ENCODE data around the gene AKAP7.
"Not testable (repeated sequence)": the region's sequence is repeated elsewhere in the genome, so short reads cannot be mapped to it uniquely, and the experiment has no call there.

AKAP7 gene

DNA sequence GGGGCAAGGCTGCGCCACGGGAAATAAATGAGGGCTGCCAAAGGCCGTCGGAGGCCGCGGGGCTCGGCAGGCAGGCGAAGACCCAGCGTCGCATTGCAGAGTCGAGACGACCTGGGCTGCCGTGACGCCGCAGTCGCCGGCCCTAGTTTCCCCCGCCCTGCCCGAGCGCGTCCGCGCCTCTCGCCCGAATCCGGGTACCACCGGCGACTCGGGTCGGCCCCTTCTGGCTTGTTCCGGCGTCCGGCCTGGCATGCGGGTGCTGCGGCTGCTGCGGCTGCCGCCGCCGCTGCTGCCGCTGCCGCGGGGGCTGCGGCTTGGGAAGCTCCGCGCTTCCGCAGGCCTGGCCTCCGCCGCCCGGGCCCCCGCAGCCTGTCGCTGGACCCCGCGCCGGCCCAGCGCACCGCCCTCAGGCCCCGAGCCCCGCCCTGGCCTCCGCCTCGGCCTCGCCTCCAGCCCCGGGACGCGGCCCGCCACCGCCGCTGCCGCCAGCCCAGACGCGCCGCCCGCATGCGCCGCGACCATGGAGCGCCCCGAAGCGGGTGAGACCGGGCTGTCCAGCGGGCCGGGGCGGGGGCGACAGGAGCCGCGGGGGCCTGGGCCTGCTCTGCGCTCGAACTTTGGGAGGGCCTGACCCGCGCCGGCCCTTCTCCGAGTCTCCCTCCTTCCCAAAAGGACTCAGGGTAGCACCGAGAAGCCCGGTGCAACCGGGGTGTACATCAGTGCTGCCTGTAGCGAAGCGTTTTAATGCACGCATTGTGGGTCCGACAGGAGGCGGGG lies at the start of gene AKAP7:
TSS of gene AKAP7 (plus strand) at position 224 of the 777 bp plus-strand sequence. CDS start at position 521, 297 bp downstream.
- DNase-seq (ENCODE audit: low read depth): no peak

DNA sequence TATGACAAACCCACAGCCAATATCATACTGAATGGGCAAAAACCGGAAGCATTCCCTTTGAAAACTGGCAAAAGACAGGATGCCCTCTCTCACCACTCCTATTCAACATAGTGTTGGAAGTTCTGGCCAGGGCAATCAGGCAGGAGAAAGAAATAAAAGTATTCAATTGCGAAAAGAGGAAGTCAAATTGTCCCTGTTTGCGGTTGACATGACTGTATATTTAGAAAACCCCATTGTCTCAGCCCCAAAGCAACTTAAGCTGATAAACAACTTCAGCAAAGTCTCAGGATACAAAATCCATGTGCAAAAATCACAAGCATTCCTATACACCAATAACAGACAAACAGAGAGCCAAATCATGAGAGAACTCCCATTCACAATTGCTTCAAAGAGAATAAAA lies 44.9 kb upstream of the AKAP7 start:
- not testable (repeated sequence) for DNase-seq (ENCODE audit: low read depth)

DNA sequence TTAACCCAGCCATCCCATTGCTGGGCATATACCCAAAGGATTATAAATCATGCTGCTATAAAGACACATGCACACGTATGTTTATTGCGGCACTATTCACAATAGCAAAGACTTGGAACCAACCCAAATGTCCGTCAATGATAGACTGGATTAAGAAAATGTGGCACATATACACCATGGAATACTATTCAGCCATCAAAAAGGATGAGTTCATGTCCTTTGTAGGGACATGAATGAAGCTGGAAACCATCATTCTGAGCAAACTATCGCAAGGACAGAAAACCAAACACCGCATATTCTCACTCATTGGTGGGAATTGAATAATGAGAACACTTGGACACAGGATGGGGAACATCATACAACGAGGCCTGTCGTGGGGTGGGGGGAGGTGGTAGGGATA lies 43.3 kb upstream of the AKAP7 start:
- DNase-seq (ENCODE audit: low read depth): not testable (repeated sequence)

DNA sequence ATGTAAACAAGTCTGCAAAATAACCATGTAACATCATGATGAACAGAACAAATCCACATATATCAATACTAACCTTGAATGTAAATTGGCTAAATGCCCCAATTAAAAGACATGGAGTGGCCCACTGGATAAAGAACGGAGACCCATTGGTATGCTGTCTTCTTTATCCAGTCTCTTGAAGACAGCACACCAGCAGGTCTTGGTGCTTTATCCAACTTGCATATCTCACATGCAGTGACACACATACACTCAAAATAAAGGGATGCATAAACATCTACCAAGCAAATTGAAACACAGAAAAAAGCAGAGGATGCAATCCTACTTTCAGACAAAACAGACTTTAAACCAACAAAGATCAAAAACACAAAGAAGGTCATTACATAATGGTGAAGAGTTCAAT lies 41.9 kb upstream of the AKAP7 start:
- no peak for DNase-seq (ENCODE audit: low read depth)

DNA sequence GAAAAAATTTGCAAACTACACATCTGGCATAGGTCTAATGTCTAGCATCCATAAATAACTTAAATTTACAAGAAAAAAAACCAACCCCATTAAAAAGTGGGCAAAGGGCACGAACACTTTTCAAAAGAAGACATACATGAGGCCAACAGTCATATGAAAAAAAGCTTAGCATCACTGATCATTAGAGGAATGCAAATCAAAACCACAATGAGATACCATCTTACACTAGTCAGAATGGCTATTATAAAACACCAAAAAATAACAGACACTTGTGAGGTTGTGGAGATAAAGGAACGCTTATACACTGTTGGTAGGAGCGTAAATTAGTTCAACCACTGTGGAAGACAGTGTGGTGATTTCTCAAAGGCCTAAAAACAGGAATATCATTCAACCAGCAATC lies 38.5 kb upstream of the AKAP7 start:
- DNase-seq (ENCODE audit: low read depth): no peak

DNA sequence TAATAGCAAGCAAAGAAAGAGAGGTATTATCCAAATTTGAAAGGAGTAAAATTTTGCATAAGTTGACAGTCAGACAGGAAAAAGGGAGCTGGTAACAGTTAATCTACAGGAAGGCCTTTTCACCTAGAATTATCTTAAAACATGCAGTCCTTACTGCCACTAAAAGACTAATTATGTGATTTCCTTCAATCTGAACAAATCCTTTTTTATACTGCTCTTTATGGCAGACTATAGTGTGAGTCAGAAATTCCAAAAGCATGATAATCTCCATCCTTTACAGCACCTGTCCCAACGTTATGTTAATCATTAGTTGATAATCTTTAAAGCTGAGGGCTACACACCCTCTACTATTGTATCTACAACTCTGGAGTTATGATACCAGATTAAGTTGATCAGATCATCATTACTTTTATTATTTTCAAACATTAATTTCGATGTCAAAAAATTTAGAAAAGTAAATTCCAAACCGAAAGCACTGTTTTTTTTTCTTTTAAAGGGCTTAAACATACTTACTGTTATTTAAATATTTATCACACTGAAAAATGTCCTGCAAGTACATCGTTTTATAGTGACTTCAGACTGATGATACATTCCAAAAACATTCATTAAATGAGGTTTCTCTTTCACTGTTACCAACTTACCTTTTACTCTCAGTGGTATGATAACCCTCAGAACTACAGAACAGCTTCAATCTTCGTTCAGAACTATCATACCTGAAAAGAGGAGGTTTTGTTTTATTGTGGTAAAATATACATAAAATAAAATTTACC lies 33.2 kb upstream of the AKAP7 start:
- no peak for DNase-seq (ENCODE audit: low read depth)

DNA sequence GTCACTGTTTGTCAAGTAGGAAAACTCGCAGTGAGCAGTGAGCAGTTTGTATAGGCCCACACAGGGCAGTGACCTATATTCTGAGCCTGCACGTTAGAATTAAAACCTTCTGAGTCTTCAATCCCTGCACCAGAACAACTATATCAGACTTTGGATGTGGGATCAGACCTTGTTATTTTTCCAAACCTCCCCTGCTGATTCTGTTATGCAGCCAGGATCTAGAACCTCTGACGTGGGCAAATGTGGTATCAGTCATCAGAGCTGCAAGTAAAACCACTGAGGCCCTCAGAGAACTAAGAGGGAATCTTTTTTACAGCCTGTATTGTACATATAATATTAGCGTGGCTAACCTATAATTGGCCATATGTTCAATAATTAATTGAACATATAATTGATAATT lies 32.0 kb upstream of the AKAP7 start:
- no peak for DNase-seq (ENCODE audit: low read depth)

DNA sequence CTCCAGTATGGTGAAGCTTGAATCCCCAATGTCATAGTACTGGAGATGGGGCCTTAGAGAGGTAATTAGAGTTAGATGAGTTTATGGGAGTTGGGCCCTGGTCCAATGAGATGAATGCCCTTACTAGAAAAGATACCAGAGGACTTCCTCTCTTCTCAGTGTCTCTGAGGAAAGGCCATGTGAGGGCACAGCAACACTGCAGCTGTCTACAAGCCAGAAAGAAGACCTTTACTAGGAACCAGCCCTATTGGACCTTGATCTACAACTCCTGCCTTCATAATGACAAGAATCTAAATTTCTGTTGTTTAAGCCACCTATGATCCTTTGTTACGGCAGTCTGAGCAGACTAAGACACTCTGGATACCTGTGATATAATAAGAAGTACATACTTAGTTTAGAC lies 31.4 kb upstream of the AKAP7 start:
- DNase-seq (ENCODE audit: low read depth): no peak

DNA sequence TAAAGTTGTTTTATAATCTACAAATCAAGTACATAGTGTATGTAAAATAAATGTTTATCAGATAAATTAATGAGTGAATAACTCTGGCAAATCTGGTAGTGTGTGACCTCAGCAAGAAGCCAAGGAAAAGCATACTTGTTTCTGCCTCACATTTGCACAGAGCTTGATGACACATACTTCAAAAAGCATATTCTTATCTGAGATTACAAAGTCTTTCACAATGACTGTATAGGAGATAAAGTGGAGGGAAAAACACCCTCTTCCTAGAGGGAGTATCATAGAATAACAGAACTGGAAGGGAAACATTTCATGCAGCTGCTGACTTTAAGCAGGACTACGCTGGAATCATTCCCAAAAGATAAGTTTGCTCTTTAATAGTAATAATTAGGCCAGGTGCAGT lies 28.1 kb upstream of the AKAP7 start:
- no peak for DNase-seq (ENCODE audit: low read depth)

DNA sequence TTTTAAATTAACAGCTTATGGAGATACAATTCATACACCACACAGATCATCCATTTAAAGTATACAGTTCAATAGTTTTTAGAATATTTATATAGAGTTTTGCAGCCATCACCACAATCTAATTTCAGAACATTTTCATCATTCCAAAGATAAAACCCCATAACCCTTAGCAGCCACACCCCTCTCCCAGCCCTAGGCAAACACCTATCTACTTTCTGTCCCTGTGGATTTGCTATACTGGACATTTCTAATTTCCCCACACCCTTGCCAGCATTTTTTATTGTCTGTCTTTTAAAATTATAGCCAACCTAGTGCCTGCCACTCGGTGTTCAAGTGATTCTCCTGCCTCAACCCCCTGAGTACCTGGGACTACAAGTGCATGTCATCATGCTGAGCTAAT lies 23.0 kb upstream of the AKAP7 start:
- DNase-seq (ENCODE audit: low read depth): no peak

DNA sequence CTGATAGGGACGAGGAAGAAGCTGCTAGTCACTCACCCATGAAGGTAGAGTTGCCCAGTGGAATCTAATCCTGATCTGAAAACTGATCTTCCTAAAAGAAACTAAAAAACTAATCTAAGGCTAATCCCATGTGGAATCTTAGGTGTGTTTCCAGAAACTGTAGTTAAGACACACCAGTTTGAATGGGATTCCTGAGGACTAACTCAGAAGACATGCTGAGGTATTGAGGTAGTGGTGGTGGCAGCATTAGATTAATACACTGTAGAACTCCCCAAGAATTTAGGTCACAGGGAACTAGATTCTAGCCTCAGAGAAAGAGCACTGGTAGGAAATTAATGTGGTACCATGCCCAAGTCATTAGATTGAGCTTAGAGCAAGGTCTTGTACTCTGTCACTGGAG lies 19.6 kb upstream of the AKAP7 start:
- DNase-seq (ENCODE audit: low read depth): no peak

DNA sequence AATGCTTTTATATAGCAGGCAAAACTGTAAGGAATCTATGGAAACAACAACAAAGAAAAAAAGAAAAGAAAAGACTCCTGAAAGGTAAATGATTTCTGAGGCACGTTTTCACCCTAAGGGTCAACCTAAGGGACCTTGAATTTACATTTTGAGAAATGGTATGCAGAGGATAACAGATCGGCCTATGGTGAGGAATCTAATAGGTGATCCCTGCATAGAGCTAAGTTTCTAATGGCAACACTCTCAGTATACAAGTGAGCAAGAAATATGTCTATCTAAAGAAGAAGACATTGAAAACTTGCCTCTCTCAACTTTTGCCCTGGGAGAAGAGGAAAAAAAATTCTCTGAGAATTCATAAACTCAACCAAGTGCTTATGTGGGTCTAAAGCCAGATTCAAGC lies 18.9 kb upstream of the AKAP7 start:
- no peak for DNase-seq (ENCODE audit: low read depth)

DNA sequence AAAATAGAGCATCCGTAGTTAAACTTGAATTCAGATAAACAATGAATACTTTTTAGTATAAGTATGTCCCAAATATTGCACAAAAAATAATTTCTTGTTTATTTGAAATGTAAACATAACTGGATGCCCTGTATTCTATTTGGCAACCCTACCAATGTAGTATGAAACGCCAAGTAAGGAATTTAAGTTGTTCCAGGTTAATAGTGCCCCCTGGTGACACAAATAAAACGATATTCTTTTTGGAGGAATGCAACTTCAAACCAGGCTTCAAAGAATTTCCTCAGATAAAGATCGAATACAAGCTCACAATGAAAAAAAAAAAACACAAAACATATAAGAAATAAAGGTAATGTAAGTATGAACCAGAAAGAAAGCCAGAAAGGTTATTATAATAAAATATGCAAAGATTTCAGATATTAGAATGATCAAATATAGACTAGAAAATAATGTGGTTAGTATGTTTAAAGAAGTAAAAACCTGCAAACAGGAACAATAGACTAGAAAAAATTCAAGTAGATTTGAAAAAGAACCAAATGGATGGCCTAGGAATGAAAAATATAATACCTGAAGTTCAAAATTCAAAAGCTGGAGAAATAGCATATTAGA lies 18.4 kb upstream of the AKAP7 start:
- DNase-seq (ENCODE audit: low read depth): no peak

DNA sequence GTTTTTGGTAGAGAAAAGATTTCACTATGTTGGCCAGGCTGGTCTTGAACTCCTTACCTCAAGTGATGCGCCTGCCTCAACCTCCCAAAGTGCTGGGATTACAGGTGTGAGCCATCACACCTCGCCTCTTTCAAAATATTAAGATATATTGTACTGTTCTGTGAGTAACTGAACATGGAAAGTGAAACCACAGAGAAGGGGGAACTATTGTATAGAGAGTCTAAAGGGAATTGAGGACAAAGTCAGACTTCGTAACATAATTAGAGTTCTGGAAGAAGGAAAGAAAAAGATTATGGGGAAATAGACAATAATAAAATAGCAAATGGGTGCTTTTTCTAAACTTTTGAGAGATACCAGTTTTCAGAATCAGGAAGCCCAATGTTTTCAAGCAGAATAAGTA lies 17.4 kb upstream of the AKAP7 start:
- no peak for DNase-seq (ENCODE audit: low read depth)

DNA sequence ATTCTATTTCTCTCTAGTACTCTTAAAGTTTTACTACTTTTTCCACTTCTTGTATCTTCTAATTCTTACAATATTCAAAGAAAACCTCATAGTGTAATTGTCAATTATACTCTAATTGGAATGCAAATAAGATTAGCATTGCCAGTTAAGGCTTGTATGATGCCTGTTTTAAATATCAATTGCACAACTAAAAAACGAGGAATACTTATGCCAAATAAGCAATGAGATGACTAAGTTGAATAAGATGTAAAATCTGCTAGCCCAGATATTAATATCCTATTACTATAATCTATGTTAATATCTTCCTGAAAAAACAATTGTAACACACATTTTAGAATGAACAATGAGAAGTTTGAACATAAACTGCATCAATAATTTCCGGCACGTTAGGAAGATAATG lies 13.3 kb upstream of the AKAP7 start:
- DNase-seq (ENCODE audit: low read depth): no peak

DNA sequence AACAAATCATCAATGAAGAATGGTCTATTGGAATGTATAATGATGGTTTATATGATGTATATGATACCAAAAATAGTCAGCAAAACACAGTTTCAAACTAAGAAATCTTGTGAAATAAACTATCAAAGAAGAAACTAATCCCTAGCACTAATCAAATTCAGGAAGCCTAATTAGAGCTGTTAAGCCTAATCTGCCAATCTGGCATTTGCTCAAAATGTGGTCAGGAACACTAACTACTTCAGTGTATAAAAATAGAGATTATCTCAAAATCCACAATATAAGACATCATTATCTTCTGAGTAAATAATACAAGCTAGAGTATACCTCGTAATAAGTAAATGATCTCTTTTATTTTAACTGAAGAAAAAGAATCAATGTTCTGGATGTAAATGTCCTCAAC lies 12.8 kb upstream of the AKAP7 start:
- no peak for DNase-seq (ENCODE audit: low read depth)

DNA sequence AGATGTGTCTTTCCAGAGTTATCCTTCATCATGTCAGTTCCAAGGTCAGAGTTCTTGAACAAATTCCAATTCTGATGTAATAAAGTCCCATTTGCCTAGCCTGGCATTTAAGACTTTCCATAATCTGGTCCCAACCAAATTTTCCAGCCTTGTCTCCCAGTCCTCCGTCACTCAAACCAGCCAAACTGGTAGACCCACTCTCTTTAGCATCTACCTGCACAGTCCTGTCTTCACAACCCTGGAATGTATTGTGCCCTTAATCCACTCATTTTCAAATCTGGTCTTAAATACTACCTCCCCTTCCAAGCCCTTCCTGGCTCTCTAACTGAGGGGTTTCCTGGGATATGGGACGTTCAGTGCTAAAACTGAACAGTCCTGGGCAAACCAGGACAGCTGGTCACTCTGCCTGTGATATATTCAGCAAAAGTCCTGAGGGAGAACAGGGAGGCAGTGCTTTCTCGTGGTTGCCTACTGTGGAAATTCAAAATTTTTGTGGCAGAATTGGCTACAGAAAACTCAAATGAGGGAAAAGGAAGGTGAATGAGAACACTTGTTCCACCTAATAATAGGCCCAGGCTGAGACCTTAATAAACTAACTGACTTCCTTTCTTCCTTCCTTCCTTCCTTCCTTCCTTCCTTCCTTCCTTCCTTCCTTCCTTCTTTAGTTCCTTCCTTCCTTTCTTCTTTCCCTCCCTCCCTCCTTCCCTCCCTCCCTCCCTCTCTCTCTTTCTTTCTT lies 10.8 kb upstream of the AKAP7 start:
- no peak for DNase-seq (ENCODE audit: low read depth)

DNA sequence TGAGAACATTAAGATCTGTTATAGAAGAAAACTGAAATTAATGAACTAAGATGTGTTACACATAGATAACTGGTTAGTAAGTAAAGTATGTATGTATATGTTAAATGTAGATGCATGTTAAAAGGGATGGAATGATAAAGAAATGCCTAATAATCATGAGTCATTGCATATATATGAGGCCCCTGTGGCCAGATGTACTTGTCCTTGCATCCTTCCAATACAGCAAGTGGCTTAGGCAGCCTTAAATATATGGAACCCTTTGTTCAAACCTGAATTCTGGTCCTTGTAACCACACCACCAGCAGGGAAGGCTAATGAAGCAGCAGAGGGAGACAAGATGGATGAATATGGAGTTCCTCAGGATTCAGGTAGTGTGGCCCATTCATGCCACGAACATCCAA lies 9.8 kb upstream of the AKAP7 start:
- DNase-seq (ENCODE audit: low read depth): no peak

DNA sequence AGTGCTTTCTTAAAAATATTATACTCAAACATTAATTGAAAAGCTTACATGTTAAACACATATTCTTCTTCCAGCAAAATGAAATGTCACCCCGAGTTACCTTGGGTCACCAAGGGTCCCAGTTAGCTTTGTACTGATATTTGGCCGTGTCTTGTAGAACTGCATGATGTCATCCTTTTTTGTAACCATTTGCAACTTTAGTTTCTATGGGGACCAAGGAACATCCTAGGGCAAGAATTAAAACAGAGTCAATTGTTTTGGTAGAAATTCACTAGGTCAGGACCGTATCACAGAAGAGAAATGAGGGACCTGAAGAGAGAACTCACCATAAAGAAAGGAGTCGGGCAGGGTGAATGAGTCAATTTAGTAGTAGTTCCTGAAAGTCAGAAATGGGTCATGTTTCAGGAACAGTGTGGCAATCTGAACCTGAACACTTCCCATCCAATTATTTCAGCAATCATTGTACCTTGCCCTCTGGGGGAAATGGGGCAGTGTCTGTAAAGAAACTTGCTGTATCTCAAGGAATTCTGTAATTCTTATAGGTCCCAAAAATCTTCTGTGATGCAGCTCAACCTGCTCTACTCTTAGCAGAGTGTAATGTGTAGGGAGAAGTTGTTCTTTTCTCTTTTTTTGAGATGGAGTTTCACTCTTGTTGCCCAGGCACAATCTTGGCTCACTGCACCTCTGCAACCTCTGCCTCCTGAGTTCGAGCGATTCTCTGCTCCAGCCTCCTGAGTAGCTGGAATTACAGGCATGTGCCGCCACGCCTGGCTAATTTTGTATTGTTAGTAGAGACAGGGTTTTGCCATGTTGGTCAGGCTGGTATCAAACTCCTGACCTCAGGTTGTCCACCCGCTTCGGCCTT lies 5.3 kb upstream of the AKAP7 start:
- DNase-seq (ENCODE audit: low read depth): no peak

DNA sequence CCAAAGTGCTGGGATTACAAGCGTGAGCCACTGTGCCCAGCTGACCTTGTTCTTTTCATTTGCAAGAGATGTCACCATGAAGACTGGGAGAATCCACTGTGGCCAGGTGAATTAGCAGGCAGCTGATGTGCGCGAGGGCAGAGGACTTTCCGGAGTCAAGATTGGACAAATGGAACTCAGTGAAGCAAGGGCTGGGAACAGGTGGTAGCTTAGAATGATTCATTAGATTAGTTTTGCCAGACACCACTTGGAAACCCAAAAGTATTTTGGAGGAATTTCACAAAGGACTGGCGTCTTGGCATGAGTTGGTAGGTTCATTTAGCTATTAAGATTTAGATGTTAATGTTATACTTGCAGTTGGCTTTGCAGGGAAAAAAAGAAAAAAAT lies 4.7 kb upstream of the AKAP7 start:
- no peak for DNase-seq (ENCODE audit: low read depth)

DNA sequence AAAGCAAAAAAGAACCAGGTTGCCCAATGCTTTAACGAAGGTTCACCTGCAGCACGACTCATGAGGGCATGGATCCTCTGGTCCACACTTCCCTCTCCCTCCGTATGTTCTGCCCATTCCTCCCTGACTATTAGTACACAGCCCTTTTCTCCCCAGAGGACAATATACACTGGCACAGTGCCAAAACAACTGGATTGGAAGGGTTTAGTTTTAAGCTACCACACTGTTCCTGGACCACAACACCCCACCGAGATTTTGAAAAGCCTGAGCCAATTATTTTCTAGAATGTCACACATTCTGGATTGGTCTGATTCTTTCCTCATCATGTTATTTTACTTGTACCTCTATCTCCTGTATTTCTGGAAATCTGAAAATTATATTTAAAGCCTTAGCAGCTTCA lies 2.9 kb upstream of the AKAP7 start:
- DNase-seq (ENCODE audit: low read depth): no peak

All from GM04503 (cell line).